Parathyroid adenoma (tissue), 2 donors: ENCODE measurements around the gene MAD1L1.

ENCODE experiments used
- H2AFZ ChIP-seq: fragments of 300-600 bp; sonication (generic); one replicate; pipeline ENCODE4 v1.7.0; 2017; ENCODE audit warnings: antibody characterized with exemption, mild to moderate bottlenecking
- H3K27ac ChIP-seq: fragments of 300-600 bp; sonication (generic); one replicate; pipeline ENCODE4 v1.7.0; 2017
- H3K27me3 ChIP-seq: fragments of 300-600 bp; sonication (generic); one replicate; pipeline ENCODE4 v1.7.0; 2017; ENCODE audit warnings: low read length; ENCODE audit not compliant: control insufficient read depth, insufficient read depth
- H3K36me3 ChIP-seq: fragments of 300-600 bp; sonication (generic); one replicate; pipeline ENCODE4 v1.7.0; 2017; ENCODE audit warnings: low read length; ENCODE audit not compliant: control insufficient read depth, insufficient read depth
- H3K4me1 ChIP-seq: fragments of 300-600 bp; sonication (generic); one replicate; pipeline ENCODE4 v1.7.0; 2017; ENCODE audit warnings: control low read depth
- H3K4me2 ChIP-seq: fragments of 300-600 bp; sonication (generic); one replicate; pipeline ENCODE4 v1.7.0; 2017; ENCODE audit warnings: low read length
- H3K4me3 ChIP-seq: fragments of 300-600 bp; sonication (generic); one replicate; pipeline ENCODE4 v1.7.0; 2017; ENCODE audit warnings: low read depth, low read length
- H3K79me2 ChIP-seq: fragments of 300-600 bp; sonication (generic); one replicate; pipeline ENCODE4 v1.7.0; 2017; ENCODE audit warnings: control low read depth
- H3K9ac ChIP-seq: fragments of 300-600 bp; sonication (generic); one replicate; pipeline ENCODE4 v1.7.0; 2017; ENCODE audit warnings: mild to moderate bottlenecking
- H3K9me3 ChIP-seq: fragments of 300-600 bp; sonication (generic); one replicate; pipeline ENCODE4 v1.7.0; 2017; ENCODE audit warnings: low read length; ENCODE audit not compliant: control insufficient read depth
- CTCF ChIP-seq: fragments of 300-600 bp; sonication (generic); IDR thresholded peaks from one replicate; pipeline ENCODE4 v1.7.0; 2017; ENCODE audit warnings: antibody characterized with exemption, mild to moderate bottlenecking
- donor health status: primary hyperparathyroidism.

Gene MAD1L1

DNA sequence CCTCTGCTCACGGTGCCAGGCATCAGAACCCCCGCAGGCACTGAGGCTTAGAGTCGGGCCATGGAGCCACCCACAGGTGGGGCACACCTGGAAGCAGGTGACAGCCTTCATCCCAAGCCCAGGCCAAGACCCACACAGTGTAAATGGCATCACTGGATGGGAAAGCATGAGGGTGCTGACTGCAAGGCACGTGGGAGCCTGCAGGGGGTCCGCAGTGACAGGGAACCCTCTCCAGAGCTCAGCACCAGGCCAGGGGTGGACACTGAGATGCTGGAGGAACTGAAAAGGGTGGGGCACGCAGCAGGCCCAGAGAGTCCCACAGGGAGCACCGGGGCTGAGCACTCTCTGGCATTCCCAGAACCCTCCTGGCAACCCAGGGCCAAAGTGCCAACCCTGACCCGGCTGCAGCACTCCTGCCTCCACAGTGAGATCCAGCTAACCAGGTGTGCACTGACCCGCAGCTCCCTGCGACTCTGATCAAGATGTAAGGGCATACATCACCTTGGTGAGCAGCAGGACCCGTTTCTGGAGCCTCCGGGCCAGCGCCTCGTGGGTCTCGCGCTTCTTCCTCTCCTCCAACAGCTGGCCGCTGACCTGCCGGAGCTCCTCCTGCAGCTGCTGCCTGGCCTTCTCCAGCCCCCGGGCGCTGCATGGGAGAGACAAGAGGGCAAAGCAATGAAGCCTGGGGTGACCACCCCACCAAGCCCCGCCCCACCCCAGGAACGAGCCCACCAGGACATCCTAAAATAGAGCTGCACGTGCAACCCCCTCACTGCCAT, 163.9 kb downstream of the MAD1L1 start:
- no peaks in the 10 kb centered on the region for H3K4me1 ChIP-seq
- H2AFZ ChIP-seq, result no peak overlapping the region
- TF ChIP-seq CTCF, result no peak
- H3K27ac ChIP-seq, result no peak overlapping the region
- H3K27me3 ChIP-seq, result no peaks in the 10 kb centered on the region
- no peaks in the 10 kb centered on the region for H3K36me3 ChIP-seq
- no peak overlapping the region for H3K9ac ChIP-seq
- H3K4me3 ChIP-seq, result no peak overlapping the region
- H3K79me2 ChIP-seq, result no peaks in the 10 kb centered on the region
- no peak overlapping the region for H3K4me2 ChIP-seq
- H3K9me3 ChIP-seq, result no peaks in the 10 kb centered on the region

DNA sequence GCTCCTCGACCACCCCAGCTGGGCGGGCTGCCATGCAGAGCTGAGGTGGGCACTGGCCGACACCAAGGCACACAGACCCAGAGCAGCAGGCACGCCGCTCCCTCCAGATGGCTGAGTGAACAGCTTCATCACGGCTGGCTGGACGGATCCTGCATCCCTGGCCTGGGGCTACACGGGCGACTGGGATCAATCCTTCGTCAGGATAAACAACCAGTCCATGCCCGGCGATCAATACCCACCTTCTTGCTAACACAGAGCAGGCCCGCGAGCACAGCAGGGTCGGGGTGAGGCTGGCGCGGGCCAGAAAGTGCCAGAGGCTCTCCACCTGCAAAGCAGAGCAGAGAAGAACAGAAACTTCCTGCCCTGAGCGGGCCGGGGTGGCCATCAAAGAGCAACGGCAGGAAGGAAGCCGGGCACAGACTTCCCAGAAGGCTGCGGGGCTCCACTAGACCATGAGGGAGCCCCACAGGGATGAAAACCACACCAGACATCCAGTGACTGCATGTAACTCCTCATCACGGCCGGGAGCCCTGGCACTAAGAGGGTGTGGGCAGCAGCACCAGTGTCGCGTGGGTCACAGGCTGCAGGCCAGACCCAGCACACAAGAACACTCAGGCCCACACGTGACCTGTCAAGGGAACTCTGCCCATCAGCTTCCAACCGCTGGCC, 166.4 kb downstream of the MAD1L1 start:
- no peak overlapping the region for H3K27ac ChIP-seq
- no peaks in the 10 kb centered on the region for H3K36me3 ChIP-seq
- H2AFZ ChIP-seq, result no peak overlapping the region
- no peaks in the 10 kb centered on the region for H3K27me3 ChIP-seq
- no peaks in the 10 kb centered on the region for H3K9me3 ChIP-seq
- no peaks in the 10 kb centered on the region for H3K79me2 ChIP-seq
- H3K4me1 ChIP-seq, result no peaks in the 10 kb centered on the region
- H3K4me2 ChIP-seq, result no peak overlapping the region
- H3K4me3 ChIP-seq, result no peak overlapping the region
- H3K9ac ChIP-seq, result no peak overlapping the region
- no peak for TF ChIP-seq CTCF

DNA sequence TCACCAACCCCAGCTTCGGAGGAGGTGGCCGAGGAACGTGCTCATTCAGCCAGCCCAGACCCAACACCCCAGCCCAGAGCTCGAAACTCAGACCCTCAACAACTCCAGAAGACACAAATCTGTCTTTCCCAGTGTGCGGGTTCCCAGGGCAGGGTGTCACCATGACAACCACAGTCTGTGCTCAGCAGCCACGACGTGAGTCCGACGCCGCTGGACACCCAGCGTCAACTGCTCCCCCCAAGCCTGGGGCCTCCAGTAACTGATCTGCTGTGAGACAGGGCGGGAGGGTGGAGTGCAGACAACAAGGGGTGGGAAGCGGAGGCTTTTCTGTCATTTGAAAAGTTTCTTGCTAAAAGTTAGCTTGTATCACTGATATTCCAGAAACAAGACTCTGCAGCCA, 167.2 kb downstream of the MAD1L1 start:
- Histone ChIP-seq H3K4me3 (no peak overlapping the region), H3K9ac (no peak overlapping the region), H3K9me3 (no peaks in the 10 kb centered on the region), H3K4me2 (no peak overlapping the region), H3K27ac (no peak overlapping the region), H3K79me2 (no peaks in the 10 kb centered on the region), H3K36me3 (no peaks in the 10 kb centered on the region), H2AFZ (no peak overlapping the region), H3K27me3 (no peaks in the 10 kb centered on the region), H3K4me1 (no peaks in the 10 kb centered on the region)
- no peak for TF ChIP-seq CTCF

- Histone ChIP-seq H3K9me3 (no peaks in the 10 kb centered on the region), H2AFZ (no peak overlapping the region), H3K9ac (no peak overlapping the region), H3K79me2 (no peaks in the 10 kb centered on the region), H3K4me3 (no peak overlapping the region), H3K4me2 (no peak overlapping the region), H3K27me3 (no peaks in the 10 kb centered on the region), H3K36me3 (no peaks in the 10 kb centered on the region), H3K27ac (no peak overlapping the region), H3K4me1 (no peaks in the 10 kb centered on the region)
- no peak for TF ChIP-seq CTCF
These were observed 169.0 kb downstream of the MAD1L1 start for GRCh38 chr7:2063563-2064260.
